DOHH2 (cell line): ENCODE measurements around the gene TNRC18.

Experiments
- H3F3A ChIP-seq: fragments of 200-600 bp; sonication (generic), shearing (Covaris generic); 2 replicates; pipeline ENCODE4 v1.6.0; 2016; ENCODE audit warnings: antibody characterized with exemption, mild to moderate bottlenecking; ENCODE audit not compliant: control insufficient read depth, insufficient read depth
- H3K27ac ChIP-seq: fragments of 200-600 bp; sonication (generic); 2 replicates; pipeline ENCODE4 v1.5.1; 2014; ENCODE audit warnings: low read depth, mild to moderate bottlenecking, low read length, moderate library complexity
- H3K27me3 ChIP-seq: fragments of 200-600 bp; sonication (generic); 2 replicates; pipeline ENCODE4 v1.6.1; 2014; ENCODE audit warnings: mild to moderate bottlenecking, low read length, mixed read lengths; ENCODE audit not compliant: control insufficient read depth
- H3K36me3 ChIP-seq: fragments of 200-600 bp; sonication (generic); 2 replicates; pipeline ENCODE4 v1.6.1; 2014; ENCODE audit warnings: mild to moderate bottlenecking, low read length, moderate library complexity, mixed read lengths; ENCODE audit not compliant: control insufficient read depth
- H3K4me1 ChIP-seq: fragments of 200-600 bp; sonication (generic); 2 replicates; pipeline ENCODE4 v1.6.1; 2014; ENCODE audit warnings: mild to moderate bottlenecking, low read length, mixed read lengths; ENCODE audit not compliant: control insufficient read depth
- H3K4me2 ChIP-seq: fragments of 200-600 bp; sonication (generic); 2 replicates; pipeline ENCODE4 v1.6.0; 2014; ENCODE audit warnings: mild to moderate bottlenecking, low read length, moderate library complexity
- H3K4me3 ChIP-seq: fragments of 200-600 bp; sonication (generic); 2 replicates; pipeline ENCODE4 v1.5.1; 2014; ENCODE audit warnings: mild to moderate bottlenecking, low read length, mixed read lengths
- H3K79me2 ChIP-seq: fragments of 200-600 bp; sonication (generic); 2 replicates; pipeline ENCODE4 v1.6.1; 2014; ENCODE audit warnings: mild to moderate bottlenecking, low read length, mixed read lengths; ENCODE audit not compliant: control insufficient read depth
- H3K9me2 ChIP-seq: fragments of 200-600 bp; sonication (generic); replicated peaks from 2 replicates; pipeline ENCODE4 v1.6.1; 2014; ENCODE audit warnings: mild to moderate bottlenecking, low read length, mixed read lengths; ENCODE audit not compliant: control insufficient read depth
- H3K9me3 ChIP-seq: fragments of 200-600 bp; sonication (generic); 2 replicates; pipeline ENCODE4 v1.6.1; 2014; ENCODE audit warnings: antibody characterized with exemption, low read length, mixed read lengths; ENCODE audit not compliant: control insufficient read depth, insufficient read depth
- H4K20me1 ChIP-seq: fragments of 200-600 bp; sonication (generic); 2 replicates; pipeline ENCODE4 v1.6.0; 2014; ENCODE audit warnings: low read depth, mild to moderate bottlenecking, antibody characterized with exemption, low read length, moderate library complexity; ENCODE audit not compliant: control insufficient read depth, insufficient read depth
- CTCF ChIP-seq: fragments of 200-600 bp; sonication (generic); IDR thresholded peaks from one replicate; pipeline ENCODE4 v1.5.1; 2014; ENCODE audit warnings: antibody characterized with exemption, mild to moderate bottlenecking, low read depth, low read length; ENCODE audit not compliant: poor library complexity, severe bottlenecking
- EZH2phosphoT487 ChIP-seq: fragments of 200-600 bp; sonication (generic); IDR thresholded peaks from 2 replicates; pipeline ENCODE4 v1.6.1; 2017; ENCODE audit warnings: borderline replicate concordance, mild to moderate bottlenecking, antibody characterized with exemption, low read length, moderate library complexity, mixed read lengths

Gene TNRC18

GRCh38 chr7:5359344-5359743 lies 64.3 kb downstream of the TNRC18 start:
- TF ChIP-seq CTCF: no peak
- no peak for TF ChIP-seq EZH2phosphoT487
- Histone ChIP-seq H3K4me2 (no peak overlapping the region), H3K9me3 (no peaks in the 10 kb centered on the region), H3K27ac (no peak overlapping the region), H3K9me2 (no peaks in the 10 kb centered on the region), H3F3A (no peaks in the 10 kb centered on the region), H3K27me3 (no peaks in the 10 kb centered on the region), H3K4me3 (no peak overlapping the region), H4K20me1 (no peaks in the 10 kb centered on the region), H3K4me1 (peaks cover 7% of the 10 kb centered on the region), H3K79me2 (peaks cover 7% of the 10 kb centered on the region), H3K36me3 (peaks cover 35% of the 10 kb centered on the region; the same call in 1 of the 2 replicates)

- H3K9me3 ChIP-seq: no peaks in the 10 kb centered on the region
- H3K9me2 ChIP-seq: no peaks in the 10 kb centered on the region
- no peak overlapping the region for H3K27ac ChIP-seq
- H3K27me3 ChIP-seq: no peaks in the 10 kb centered on the region
- H3K4me1 ChIP-seq: no peaks in the 10 kb centered on the region
- H3K79me2 ChIP-seq: peaks cover 5% of the 10 kb centered on the region; the same call in 1 of the 2 replicates
- peaks cover 35% of the 10 kb centered on the region; the same call in 1 of the 2 replicates for H3K36me3 ChIP-seq
- TF ChIP-seq EZH2phosphoT487 (no peak), CTCF (no peak)
- H3F3A ChIP-seq: no peaks in the 10 kb centered on the region
- no peak overlapping the region for H3K4me3 ChIP-seq
- H3K4me2 ChIP-seq: no peak overlapping the region
- no peaks in the 10 kb centered on the region for H4K20me1 ChIP-seq
Measured at GRCh38 chr7:5357951-5358350, 65.7 kb downstream of the TNRC18 start.

DNA sequence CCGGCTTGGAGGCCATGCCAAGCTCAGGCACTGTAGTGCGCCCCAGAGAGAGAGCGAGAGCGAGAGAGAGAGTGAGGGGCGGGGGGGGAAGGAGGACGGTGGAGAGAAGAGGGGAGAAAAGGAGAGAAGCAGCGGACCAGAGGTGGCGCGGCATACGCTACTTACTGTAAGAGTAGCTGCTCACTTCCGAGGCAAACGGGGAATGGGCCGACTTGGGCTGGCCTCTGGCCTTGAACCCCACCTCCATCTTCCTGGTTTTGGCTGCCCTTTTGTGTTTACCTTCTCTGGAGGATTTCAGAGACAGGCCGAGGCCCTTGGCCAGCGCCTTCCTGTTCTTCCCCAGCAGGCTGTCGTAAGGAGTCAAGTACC lies 66.9 kb downstream of the TNRC18 start:
- Histone ChIP-seq H3K4me2 (no peak overlapping the region), H3K9me3 (no peaks in the 10 kb centered on the region), H3K9me2 (no peaks in the 10 kb centered on the region), H3K36me3 (peaks cover 25% of the 10 kb centered on the region; the same call in 1 of the 2 replicates), H3K79me2 (peaks cover 7% of the 10 kb centered on the region; the same call in 1 of the 2 replicates), H3K4me3 (no peak overlapping the region), H3K27me3 (no peaks in the 10 kb centered on the region), H3F3A (no peaks in the 10 kb centered on the region), H3K27ac (no peak overlapping the region), H3K4me1 (no peaks in the 10 kb centered on the region), H4K20me1 (peaks cover 6% of the 10 kb centered on the region; the same call in 1 of the 2 replicates)
- TF ChIP-seq CTCF (no peak), EZH2phosphoT487 (no peak)
